ENCODE measurements around the gene BMERB1.
"Not testable (repeated sequence)": the region's sequence is repeated elsewhere in the genome, so short reads cannot be mapped to it uniquely, and the experiment has no call there.

The BMERB1 gene

GRCh38 chr16:15523092-15523541 is 88.7 kb downstream of the BMERB1 start:
- DNase-seq (ENCODE audit: low read depth, low spot score) = no peak

DNA sequence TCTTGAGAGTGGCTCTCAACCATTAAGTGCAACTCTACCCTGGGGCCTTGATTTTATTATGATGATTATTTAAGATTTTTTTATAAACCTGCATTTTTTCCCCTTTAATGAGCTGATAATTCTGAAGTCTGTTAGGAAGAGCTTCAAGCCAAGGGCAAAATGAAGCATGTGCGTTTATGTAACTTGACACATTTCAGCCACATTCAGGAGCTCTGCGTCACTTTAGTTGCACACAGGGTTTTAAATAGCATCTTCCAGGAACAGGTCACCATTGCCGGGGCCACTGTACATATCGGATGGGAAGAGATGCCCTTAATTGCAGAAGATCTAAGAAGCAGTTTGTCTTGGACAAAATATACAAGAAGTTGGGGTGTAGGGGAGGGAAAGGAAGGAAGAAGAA is 89.6 kb downstream of the BMERB1 start:
- DNase-seq (ENCODE audit: low read depth, low spot score) = no peak

DNA sequence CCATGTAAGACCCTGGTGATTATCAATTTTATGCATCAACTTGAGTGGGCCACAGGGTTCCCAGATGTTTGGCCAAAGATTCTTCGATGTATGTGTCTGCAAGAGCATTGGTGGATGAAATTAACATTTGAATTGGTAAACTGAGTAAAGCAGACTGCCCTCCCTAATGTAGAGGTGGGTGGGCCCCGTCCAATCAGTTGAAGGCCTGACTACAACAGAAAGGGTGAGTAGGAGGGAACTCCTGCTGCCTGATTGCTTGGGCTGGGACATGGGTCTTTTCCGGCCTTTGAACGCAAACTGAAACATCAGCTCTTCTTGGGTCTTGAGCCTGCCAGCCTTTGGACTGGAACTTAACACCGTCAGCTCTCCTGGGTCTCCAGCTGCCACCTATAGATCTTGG is 90.6 kb downstream of the BMERB1 start:
- no peak for DNase-seq (ENCODE audit: low read depth, low spot score)

DNA sequence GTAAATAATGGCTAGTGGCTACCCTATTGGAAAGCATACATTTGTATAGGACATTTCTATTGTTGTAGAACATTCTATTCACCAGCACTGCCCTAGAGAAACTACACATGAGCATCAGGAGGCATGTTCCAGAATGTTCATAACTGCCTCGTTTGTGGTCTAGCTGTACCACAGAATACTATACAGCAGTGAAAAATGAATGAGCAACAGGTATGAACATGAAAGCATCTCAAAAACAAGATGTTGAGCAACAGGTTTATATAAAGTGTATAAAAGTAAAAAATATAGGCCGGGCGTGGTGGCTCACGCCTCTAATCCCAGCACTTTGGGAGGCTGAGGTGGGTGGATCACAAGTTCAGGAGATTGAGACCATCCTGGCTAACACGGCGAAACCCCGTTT is 91.7 kb downstream of the BMERB1 start:
- DNase-seq (ENCODE audit: low read depth, low spot score) = no peak

DNA sequence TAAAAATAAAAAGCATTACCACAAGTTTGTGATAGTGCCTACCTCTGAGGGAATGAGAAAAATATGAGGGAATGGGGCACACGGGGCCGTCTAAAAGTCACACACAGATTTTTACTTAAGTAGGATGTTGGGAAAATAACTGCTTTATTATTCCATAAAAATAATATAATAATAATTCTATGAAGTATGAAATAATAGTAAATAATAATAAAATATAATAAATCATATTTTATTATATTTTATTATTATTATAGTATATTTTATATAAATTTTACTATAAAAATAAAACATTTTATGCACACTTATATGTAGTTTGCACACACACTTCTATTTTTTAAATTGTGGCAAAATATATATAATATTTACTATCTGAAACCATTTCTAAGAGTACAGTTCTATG is 92.3 kb downstream of the BMERB1 start:
- no peak for DNase-seq (ENCODE audit: low read depth, low spot score)

DNA sequence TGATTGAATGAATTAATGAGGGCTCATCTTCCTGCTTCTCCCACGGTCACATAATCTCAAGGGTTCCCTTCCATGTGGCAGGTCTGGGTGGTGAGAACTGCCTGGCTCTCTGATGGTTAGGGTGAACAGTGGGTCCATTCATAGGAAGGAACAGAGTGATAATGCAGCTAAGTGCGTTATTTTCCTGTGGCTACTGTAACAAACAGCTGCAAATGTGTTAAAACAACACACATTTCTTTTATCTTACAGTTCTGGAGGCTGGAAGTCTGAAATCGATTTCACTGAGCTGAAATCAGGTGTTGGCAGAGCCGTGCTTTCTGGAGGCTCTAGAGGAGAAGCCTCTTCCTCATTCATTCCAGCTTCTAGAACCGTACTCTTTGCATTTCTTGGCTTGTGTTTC is 95.3 kb downstream of the BMERB1 start:
- DNase-seq (ENCODE audit: low read depth, low spot score) = no peak

DNA sequence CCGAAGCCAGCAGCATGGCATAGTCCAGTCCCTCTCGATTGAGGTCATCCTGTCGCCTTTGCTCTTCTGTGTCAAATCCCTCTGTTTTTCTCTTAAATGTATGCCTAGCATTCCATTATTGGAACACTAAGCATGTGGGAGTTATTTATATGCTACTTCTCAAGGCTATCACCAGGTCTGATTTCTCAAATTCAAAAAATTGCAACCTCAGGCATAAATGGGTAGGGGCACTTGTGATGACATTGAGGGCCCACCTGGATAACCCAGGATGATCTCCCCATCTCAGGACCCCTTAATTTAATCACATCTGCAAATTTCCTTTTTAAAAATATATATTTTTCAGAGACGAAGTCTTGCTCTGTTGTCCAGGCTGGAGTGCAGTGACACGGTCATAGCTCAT is 95.7 kb downstream of the BMERB1 start:
- DNase-seq (ENCODE audit: low read depth, low spot score) = no peak

GRCh38 chr16:15532825-15533224 is 98.4 kb downstream of the BMERB1 start:
- no peak for DNase-seq (ENCODE audit: low read depth, low spot score)

GRCh38 chr16:15533386-15533785 is 99.0 kb downstream of the BMERB1 start:
- DNase-seq (ENCODE audit: low read depth, low spot score) = no peak

GRCh38 chr16:15535772-15536171 is 101.4 kb downstream of the BMERB1 start:
- DNase-seq (ENCODE audit: low read depth, low spot score) = no peak

DNA sequence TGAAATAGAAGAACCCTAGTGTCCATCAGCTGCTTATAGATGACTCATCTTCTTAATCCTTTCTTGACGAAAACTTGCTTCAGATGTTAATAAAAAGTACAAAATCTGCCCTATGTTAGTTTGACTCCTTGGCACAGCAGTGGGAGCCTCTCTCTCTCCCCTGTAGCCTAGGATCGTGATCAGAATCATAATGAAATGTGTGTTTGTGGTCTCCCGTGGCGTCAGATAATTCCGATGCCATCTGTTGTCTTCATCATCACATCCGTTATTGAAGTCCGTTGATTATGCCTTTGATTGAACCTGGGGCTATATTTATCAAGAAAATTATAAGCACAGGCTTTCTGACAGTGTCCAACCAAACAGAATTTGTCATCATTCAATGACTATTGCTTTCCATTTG is 102.5 kb downstream of the BMERB1 start:
- DNase-seq (ENCODE audit: low read depth, low spot score) = no peak

- no peak for DNase-seq (ENCODE audit: low read depth, low spot score)
Observed at GRCh38 chr16:15538507-15538906, 104.1 kb downstream of the BMERB1 start.

DNA sequence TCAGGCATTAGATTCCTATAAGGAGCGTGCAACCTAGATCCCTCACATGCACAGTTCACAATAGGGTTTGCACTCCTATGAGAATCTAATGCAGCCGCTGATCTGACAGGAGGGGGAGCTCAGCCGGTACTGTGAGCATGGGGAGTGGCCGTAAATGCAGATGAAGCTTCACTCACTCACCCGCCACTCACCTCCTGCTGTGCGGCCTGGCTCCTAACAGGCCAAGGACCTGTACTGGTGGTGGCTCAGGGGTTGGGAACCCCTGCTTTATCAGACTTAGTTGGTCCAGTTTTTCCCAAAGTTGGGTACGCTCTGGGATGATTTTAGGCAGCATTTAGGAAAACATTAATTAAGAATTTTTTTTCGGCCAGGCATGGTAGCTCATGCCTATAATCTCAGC is 104.8 kb downstream of the BMERB1 start:
- no peak for DNase-seq (ENCODE audit: low read depth, low spot score)

- no peak for DNase-seq (ENCODE audit: low read depth, low spot score)
Observed at GRCh38 chr16:15542261-15542660, 107.9 kb downstream of the BMERB1 start.

- no peak for DNase-seq (ENCODE audit: low read depth, low spot score)
Observed at GRCh38 chr16:15542734-15543347, 108.5 kb downstream of the BMERB1 start.

DNA sequence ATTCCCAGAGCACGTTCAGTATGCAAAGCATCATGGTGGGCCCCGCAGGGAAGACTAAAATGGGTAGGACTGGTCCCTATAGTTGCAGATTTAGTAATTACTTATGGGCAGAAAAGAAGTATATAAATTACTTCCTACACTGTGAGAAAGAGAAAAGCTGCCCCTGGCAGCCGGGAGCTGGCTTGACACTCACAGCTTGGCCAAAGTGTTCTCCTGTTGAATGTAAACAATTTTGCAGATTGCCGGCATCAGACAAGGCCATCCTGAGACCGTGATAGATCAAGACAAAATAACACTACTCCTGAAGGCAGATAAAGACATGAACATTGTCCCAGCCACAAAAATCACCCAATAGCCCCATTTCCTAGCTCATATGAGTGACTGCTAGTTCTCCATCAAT is 110.0 kb downstream of the BMERB1 start:
- no peak for DNase-seq (ENCODE audit: low read depth, low spot score)

DNA sequence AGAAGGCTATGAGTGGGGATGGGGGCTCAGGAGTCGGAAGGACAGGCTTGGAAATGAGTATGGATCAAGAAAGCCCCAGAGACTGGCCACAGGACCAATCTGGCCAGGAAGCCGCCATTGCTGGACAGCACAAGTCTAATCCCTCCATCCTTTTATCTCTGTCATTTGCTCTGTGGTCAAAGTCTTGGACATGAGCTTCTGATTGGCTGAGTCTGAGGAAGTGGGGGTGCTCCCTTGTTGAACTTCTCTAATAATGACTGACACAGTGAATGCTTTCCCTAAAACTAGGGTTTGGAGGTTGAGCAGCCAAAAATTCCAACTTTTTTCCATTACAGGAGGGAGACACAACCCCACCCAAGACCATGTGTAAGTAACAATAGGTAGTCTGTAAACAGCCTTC is 111.2 kb downstream of the BMERB1 start:
- no peak for DNase-seq (ENCODE audit: low read depth, low spot score)

DNA sequence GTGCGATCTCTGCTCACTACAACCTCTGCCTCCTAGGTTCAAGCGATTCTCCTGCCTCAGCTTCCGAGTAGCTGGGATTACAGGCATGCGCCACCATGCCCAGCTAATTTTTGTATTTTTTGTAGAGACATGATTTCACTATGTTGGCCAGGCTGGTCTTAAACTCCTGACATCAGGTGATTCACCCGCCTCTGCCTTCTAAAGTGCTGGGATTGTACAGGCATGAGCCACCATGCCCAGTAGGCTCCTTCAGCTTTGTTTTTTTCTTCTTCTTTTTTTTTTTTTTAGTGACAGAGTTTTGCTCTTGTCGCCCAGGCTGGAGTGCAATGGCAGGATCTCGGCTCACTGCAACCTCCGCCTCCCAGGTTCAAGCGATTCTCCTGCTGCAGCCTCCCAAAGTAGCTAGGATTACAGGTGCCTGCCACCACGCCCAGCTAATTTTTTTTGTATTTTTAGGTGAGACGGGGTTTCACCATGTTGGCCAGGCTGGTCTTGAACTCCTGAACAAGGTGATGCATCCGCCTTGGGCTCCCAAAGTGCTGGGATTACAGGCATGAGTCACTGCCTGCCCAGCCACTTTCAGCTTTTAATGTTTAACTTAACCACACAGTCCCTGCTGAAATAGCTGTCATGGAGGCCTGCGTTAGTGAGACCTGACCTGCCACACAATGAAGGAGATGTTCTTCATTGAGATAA is 112.8 kb downstream of the BMERB1 start:
- DNase-seq (ENCODE audit: low read depth, low spot score) = not testable (repeated sequence)

DNA sequence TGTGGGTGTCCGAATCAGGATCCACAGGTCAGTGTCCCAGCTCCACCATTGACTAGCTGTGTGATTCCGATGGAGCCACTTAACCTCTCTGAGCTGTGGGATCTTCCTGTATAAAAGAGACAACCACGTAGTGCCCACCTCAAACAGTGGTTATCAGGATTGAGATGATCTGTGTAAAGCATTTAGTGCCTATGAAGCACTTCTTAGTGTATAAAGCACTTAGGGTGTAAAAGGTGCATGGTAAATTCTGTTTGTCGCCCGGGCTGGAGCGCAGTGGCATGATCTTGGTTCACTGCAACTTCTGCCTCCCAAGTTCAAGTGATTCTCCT is 113.3 kb downstream of the BMERB1 start:
- DNase-seq (ENCODE audit: low read depth, low spot score) = no peak

GRCh38 chr16:15548482-15548891 is 114.1 kb downstream of the BMERB1 start:
- no peak for DNase-seq (ENCODE audit: low read depth, low spot score)

- DNase-seq (ENCODE audit: low read depth, low spot score) = no peak
Observed at GRCh38 chr16:15552507-15552906, 118.1 kb downstream of the BMERB1 start.

- DNase-seq (ENCODE audit: low read depth, low spot score) = no peak
Observed at GRCh38 chr16:15553313-15554088, 119.1 kb downstream of the BMERB1 start.

GRCh38 chr16:15556130-15556529 is 121.7 kb downstream of the BMERB1 start:
- no peak for DNase-seq (ENCODE audit: low read depth, low spot score)

All from brain pericyte (primary cell).